Stimulated activated CD4-positive, alpha-beta T cell treated with anti-CD3 and anti-CD28 coated beads, Interleukin-2, amount 100 ng/mL, for 24 hours (primary cell): ENCODE data around the gene F12.
"Not testable (repeated sequence)": the region's sequence is repeated elsewhere in the genome, so short reads cannot be mapped to it uniquely, and the experiment has no call there.

Source experiments
- DNase-seq, 2 donors: peaks; one replicate each; pipeline ENCODE4 v3.0.0-alpha.2; 2020

Gene F12

GRCh38 chr5:177385720-177386119 is 23.6 kb downstream of the F12 start:
- no peak for DNase-seq

GRCh38 chr5:177384134-177384533 is 25.2 kb downstream of the F12 start, which contains the start of gene SLC34A1:
SLC34A1 (plus strand) TSS chr5:177384434; CDS start chr5:177385742, 1,308 bp downstream.
- DNase-seq: no peak

- no peak for DNase-seq
Measured at GRCh38 chr5:177383181-177383580, 26.2 kb downstream of the F12 start.

- no peak for DNase-seq
Measured at GRCh38 chr5:177382423-177383029, 26.8 kb downstream of the F12 start.

GRCh38 chr5:177380805-177381126 is 28.6 kb downstream of the F12 start:
- DNase-seq: no peak

GRCh38 chr5:177378884-177379883 is 30.2 kb downstream of the F12 start:
- peak in 1 of 2 donors; percentile 46 for DNase-seq

GRCh38 chr5:177377851-177378776 is 31.2 kb downstream of the F12 start:
- DNase-seq: no peak

GRCh38 chr5:177376107-177376506 is 33.3 kb downstream of the F12 start:
- no peak for DNase-seq

GRCh38 chr5:177375516-177375915 is 33.8 kb downstream of the F12 start:
- not testable (repeated sequence) for DNase-seq

- DNase-seq: no peak
Measured at GRCh38 chr5:177374211-177374610, 35.2 kb downstream of the F12 start.

- no peak for DNase-seq
Measured at GRCh38 chr5:177373806-177374205, 35.6 kb downstream of the F12 start.

GRCh38 chr5:177372910-177373309 is 36.5 kb downstream of the F12 start:
- no peak for DNase-seq

- DNase-seq: peak in 1 of 2 donors; percentile 31
Measured at GRCh38 chr5:177372034-177372896, 37.1 kb downstream of the F12 start.

- no peak for DNase-seq
Measured at GRCh38 chr5:177371120-177372033, 38.0 kb downstream of the F12 start.

- DNase-seq: peak; percentile 46 to 65
Measured at GRCh38 chr5:177370488-177371119, 38.8 kb downstream of the F12 start.

- DNase-seq: no peak
Measured at GRCh38 chr5:177369645-177370440, 39.5 kb downstream of the F12 start.

- peak in 1 of 2 donors; percentile 54 for DNase-seq
Measured at GRCh38 chr5:177368869-177369644, 40.3 kb downstream of the F12 start.
